Measurements from ENCODE around the gene ATP11A.

The ATP11A gene

DNA sequence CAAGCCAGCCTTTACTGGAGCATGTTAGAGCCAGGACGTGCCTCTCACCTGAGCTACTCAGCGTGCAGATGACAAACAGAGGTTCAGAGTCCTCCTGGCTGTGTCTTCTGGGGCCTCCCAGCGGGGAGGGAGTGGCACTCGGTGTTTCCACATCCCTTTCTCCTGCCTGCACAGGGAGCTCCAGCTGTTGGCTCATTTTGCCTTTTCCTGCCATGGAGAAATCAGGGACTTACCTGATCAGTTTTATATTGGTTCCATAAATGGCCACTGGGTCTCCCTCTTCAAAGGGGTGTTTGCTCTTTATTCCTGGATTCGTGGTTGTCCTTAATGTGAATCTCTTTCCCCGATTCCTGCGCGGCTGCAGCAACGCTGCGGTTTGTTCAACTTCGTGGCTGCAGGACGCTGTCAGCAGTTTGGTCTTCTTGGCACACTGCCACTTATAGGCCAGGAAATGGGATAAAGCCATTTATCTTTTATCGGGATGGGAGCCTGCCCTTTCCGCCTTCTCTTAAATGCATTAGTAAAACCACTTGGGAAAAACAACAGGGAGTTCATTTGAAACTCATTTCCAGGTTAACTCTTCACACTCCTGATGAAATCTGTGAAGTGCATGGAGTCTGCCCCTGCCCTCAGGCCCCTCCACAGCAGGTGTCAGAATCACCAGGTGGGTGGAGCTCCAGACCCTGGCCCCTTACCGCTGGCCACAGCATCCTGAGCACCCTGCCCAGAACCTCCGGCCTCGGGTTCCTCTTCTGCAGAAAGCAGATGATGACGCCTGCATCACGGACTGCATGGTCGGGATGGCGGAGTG is 239.3 kb downstream of the ATP11A start:
- no peak for DNase-seq (ENCODE audit: low read depth, low spot score)

DNA sequence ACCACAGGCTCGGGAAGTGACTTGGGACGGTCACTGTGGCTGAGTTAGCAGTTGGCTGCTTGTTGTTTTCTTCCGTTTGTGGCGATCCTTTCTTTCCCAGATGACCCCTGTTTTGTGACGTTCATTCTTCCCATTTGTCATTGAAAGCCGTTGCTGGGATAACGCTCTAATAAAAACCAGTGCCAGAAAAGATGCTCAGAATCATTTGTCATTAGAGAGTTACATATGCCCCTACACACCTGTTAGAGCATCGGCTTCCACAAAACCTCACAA is 239.9 kb downstream of the ATP11A start:
- DNase-seq (ENCODE audit: low read depth, low spot score): no peak
- CTCF ChIA-PET: interaction anchor here (0.8 to 2.5 kb wide), 5 partner anchors 8 to 633 kb away, joined by 3 to 12 read pairs (median 8); no protein-coding TSS in a partner anchor
- H3K4me3 ChIP-seq (ENCODE audit: low read depth, low read length): no peak overlapping the region
- POLR2A ChIA-PET: no interaction called here
- TF ChIP-seq, protein P1, sequence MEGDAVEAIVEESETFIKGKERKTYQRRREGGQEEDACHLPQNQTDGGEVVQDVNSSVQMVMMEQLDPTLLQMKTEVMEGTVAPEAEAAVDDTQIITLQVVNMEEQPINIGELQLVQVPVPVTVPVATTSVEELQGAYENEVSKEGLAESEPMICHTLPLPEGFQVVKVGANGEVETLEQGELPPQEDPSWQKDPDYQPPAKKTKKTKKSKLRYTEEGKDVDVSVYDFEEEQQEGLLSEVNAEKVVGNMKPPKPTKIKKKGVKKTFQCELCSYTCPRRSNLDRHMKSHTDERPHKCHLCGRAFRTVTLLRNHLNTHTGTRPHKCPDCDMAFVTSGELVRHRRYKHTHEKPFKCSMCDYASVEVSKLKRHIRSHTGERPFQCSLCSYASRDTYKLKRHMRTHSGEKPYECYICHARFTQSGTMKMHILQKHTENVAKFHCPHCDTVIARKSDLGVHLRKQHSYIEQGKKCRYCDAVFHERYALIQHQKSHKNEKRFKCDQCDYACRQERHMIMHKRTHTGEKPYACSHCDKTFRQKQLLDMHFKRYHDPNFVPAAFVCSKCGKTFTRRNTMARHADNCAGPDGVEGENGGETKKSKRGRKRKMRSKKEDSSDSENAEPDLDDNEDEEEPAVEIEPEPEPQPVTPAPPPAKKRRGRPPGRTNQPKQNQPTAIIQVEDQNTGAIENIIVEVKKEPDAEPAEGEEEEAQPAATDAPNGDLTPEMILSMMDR (IDR thresholded peaks at IDR 0.05; ENCODE audit: insufficient read depth, low read length, missing control alignments): no peak

More for the DNA sequence above, 239.3 kb downstream of the ATP11A start:
- CTCF ChIA-PET: interaction anchor here (0.8 to 2.5 kb wide), 4 partner anchors 10 to 633 kb away, joined by 3 to 12 read pairs (median 6); no protein-coding TSS in a partner anchor
- TF ChIP-seq, protein P1 (IDR thresholded peaks at IDR 0.05; ENCODE audit: insufficient read depth, low read length, missing control alignments): no peak
- no peak overlapping the region for H3K4me3 ChIP-seq (ENCODE audit: low read depth, low read length)
- POLR2A ChIA-PET: no interaction called here

DNA sequence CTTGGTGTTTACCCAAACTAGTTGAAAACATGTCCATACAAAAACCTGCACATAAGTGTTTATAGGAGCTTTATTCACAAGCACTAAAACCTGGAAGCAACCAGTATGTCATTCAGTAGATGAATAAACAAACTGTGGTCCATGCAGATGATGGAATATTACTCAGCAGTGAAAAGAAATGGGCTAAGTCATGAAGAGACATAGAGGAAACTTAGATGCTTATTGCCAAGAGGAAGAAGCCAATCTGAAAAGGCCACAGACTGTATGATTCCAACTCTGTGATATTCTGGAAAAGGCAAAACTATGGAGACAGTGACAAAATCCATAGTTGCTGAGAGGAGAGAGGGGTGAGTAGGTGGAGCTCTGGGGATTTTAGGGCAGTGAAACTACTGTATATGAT is 240.4 kb downstream of the ATP11A start:
- POLR2A ChIA-PET: no interaction called here
- DNase-seq (ENCODE audit: low read depth, low spot score): no peak
- TF ChIP-seq, protein P1 (IDR thresholded peaks at IDR 0.05; ENCODE audit: insufficient read depth, low read length, missing control alignments): no peak
- CTCF ChIA-PET: interaction anchor here (0.8 to 2.5 kb wide), 6 partner anchors 8 to 632 kb away, joined by 3 to 12 read pairs (median 7); no protein-coding TSS in a partner anchor
- no peak overlapping the region for H3K4me3 ChIP-seq (ENCODE audit: low read depth, low read length)

DNA sequence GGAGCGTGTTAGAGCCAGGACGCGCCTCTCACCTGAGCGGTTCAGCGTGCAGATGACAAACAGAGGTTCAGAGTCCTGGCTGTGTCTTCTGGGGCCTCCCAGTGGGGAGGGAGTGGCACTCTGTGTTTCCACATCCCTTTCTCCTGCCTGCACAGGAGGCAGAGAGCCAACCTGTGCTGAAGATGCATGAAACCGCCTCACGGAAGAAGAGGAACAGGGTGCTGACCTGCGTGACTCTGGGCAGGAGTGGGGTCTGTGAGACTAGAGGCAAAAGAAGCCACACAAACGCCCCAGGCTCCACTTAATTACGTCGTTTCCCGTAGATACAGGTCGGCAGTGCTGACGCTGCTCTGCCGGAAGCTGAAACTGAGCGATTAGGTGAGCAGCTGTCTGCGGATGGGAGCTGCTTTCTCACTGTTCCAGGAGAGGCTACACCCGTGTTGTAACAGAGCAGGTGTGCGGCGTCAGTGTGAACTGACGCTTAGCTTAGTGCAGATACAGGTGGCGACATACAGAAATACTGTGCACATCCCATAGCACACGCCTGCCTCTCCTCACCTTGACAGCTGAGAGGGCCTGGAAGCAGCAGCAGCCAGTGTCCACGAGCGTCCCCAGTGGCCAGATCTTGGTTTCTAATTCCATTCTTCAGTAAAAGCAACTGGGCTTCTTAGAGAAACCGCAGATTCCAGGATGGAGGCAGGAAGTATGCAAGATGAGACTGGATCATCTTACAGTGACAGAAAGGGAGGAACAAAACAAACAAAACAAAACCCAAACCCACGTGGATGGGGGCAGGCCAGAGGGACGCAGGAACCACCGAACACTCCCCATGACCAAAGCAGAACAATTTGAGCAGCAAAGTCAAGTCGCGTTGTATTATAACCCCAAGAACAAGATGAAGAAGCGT is 241.4 kb downstream of the ATP11A start:
- ChIA-PET CTCF (interaction anchor here (1.0 to 3.8 kb wide), 10 partner anchors 9 to 631 kb away, joined by 3 to 26 read pairs (median 5); no protein-coding TSS in a partner anchor), POLR2A (no interaction called here)
- peak; percentile 37 for DNase-seq (ENCODE audit: low read depth, low spot score)
- H3K4me3 ChIP-seq (ENCODE audit: low read depth, low read length): no peak overlapping the region; the same call in 1 of the 2 replicates
- TF ChIP-seq, protein P1 (IDR thresholded peaks at IDR 0.05; ENCODE audit: insufficient read depth, low read length, missing control alignments): peak; percentile 79

DNA sequence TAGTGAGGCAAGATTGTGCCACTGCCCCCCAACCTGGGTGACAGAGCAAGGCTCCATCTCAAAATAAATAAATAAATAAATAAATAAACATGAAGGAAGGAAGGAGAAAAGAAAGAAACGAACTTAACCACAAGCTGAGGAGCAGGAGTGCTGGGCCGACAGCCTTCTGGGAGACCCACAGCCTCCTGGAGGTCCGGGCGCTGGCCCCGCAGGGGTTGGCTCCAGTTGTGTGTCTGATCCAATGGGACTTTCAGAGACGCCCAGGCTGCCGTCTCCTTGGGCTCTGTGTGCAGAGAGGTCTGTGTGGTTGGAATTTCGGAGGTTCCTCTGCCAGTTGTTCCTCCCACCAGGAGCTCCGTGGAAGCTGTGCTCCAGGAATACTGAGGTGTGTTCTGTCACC is 243.1 kb downstream of the ATP11A start:
- no peak for DNase-seq (ENCODE audit: low read depth, low spot score)
- POLR2A ChIA-PET: no interaction called here
- TF ChIP-seq, protein P1 (IDR thresholded peaks at IDR 0.05; ENCODE audit: insufficient read depth, low read length, missing control alignments): no peak
- CTCF ChIA-PET: interaction anchor here (1.0 to 3.8 kb wide), 6 partner anchors 10 to 460 kb away, joined by 3 to 26 read pairs (median 3); no protein-coding TSS in a partner anchor
- H3K4me3 ChIP-seq (ENCODE audit: low read depth, low read length): no peak overlapping the region

DNA sequence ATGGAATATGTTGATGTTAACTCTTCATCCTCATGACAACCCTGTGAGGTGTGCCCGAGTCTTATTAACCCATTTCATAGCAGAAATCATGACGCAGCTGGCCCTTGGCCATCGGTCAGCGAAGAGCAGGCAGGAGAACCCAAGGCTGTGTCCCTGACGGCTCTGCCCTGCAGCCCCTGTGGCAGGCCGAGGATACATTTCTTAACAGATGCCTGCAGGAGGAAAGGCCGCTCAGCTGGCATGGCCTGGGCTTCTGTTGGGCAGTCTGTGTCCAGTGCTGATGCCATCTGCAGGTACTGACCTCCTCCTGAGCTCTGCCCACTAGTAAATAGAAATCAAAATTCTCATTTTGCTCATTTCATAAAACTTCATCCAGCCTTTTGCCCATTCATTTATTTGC is 243.8 kb downstream of the ATP11A start:
- TF ChIP-seq, protein P1 (IDR thresholded peaks at IDR 0.05; ENCODE audit: insufficient read depth, low read length, missing control alignments): no peak
- CTCF ChIA-PET: interaction anchor here (1.2 to 3.8 kb wide), 2 partner anchors 9 to 12 kb away, joined by 4 to 26 read pairs; no protein-coding TSS in a partner anchor
- DNase-seq (ENCODE audit: low read depth, low spot score): no peak
- H3K4me3 ChIP-seq (ENCODE audit: low read depth, low read length): no peak overlapping the region
- POLR2A ChIA-PET: no interaction called here

All from AG04449 (cell line).